ENCODE data around the gene ACSL6. TPM values are rescaled to one million over a fixed set of nuclear protein-coding genes. Genes with fewer than 3 reads are reported as not detected.

Gene ACSL6
- total RNA-seq, 1 experiment from 2014 or later = 1.4 TPM

- intact Hi-C loops (cut with micrococcal nuclease; ENCODE audit: unreplicated experiment) = loop anchor here (2.0 kb wide), 1 partner anchor 49 kb away; no protein-coding TSS in a partner anchor
- BruUV-seq (replicated peaks) = no TSS peak
- Mint-ChIP-seq H3K27me3 (ENCODE audit: insufficient read depth, unreplicated experiment) (peaks cover 15% of the 10 kb centered on the region), H3K27ac (ENCODE audit: unreplicated experiment) (no peak overlapping the region), H3K4me1 (ENCODE audit: low read depth, unreplicated experiment) (no peaks in the 10 kb centered on the region), H3K9me3 (ENCODE audit: unreplicated experiment) (no peaks in the 10 kb centered on the region), H3K4me3 (ENCODE audit: unreplicated experiment) (no peak overlapping the region), H3K36me3 (ENCODE audit: insufficient read depth, unreplicated experiment) (no peaks in the 10 kb centered on the region)
- H3K4me3 ChIP-seq (ENCODE audit: low read depth, low read length) = no peak overlapping the region
- no peak for TF ChIP-seq CTCF (IDR thresholded peaks at IDR 0.05; ENCODE audit: insufficient read depth in 1 of 2, low read depth in 1 of 2, low read length in 1 of 2, severe bottlenecking in 1 of 2, unreplicated experiment in 1 of 2)
- peak in 1 of 2 experiments; percentile 12 for DNase-seq
- H3K27me3 ChIP-seq (replicated peaks; ENCODE audit: control insufficient read depth, insufficient read depth, low read length) = no peaks in the 10 kb centered on the region; the same call in none of the 2 replicates
- no peaks in the 10 kb centered on the region for H3K9me3 ChIP-seq
- H3K4me1 ChIP-seq = no peaks in the 10 kb centered on the region
- ChIA-PET CTCF (interaction anchor here (0.5 kb wide), 1 partner anchor 48 kb away, joined by 12 read pairs; no protein-coding TSS in a partner anchor), POLR2A (no interaction called here)
- H3K36me3 ChIP-seq (ENCODE audit: control insufficient read depth, insufficient read depth, low read length) = no peaks in the 10 kb centered on the region
Observed at GRCh38 chr5:132013711-132014110, 2.3 kb upstream of the ACSL6 start.

- Histone ChIP-seq H3K36me3 (ENCODE audit: control insufficient read depth, insufficient read depth, low read length) (no peaks in the 10 kb centered on the region), H3K9me3 (no peaks in the 10 kb centered on the region), H3K4me3 (ENCODE audit: low read depth, low read length) (no peak overlapping the region), H3K27me3 (replicated peaks; ENCODE audit: control insufficient read depth, insufficient read depth, low read length) (no peaks in the 10 kb centered on the region; the same call in none of the 2 replicates), H3K4me1 (no peaks in the 10 kb centered on the region)
- peak in 1 of 2 experiments; percentile 5 for DNase-seq
- no peaks in the 10 kb centered on the region for H3K36me3 Mint-ChIP-seq (ENCODE audit: insufficient read depth, unreplicated experiment)
- H3K4me1 Mint-ChIP-seq (ENCODE audit: low read depth, unreplicated experiment) = no peaks in the 10 kb centered on the region
- no peak for TF ChIP-seq CTCF (IDR thresholded peaks at IDR 0.05; ENCODE audit: insufficient read depth in 1 of 2, low read depth in 1 of 2, low read length in 1 of 2, severe bottlenecking in 1 of 2, unreplicated experiment in 1 of 2)
- no peaks in the 10 kb centered on the region for H3K9me3 Mint-ChIP-seq (ENCODE audit: unreplicated experiment)
- H3K27me3 Mint-ChIP-seq (ENCODE audit: insufficient read depth, unreplicated experiment) = peaks cover 15% of the 10 kb centered on the region
- no peak overlapping the region for H3K4me3 Mint-ChIP-seq (ENCODE audit: unreplicated experiment)
- ChIA-PET CTCF (interaction anchor here (0.5 kb wide), 1 partner anchor 49 kb away, joined by 12 read pairs; no protein-coding TSS in a partner anchor), POLR2A (no interaction called here)
- no peak overlapping the region for H3K27ac Mint-ChIP-seq (ENCODE audit: unreplicated experiment)
- no TSS peak for BruUV-seq (replicated peaks)
- intact Hi-C loops (cut with micrococcal nuclease; ENCODE audit: unreplicated experiment) = loop anchor here (2.0 kb wide), 1 partner anchor 50 kb away; no protein-coding TSS in a partner anchor
Observed at GRCh38 chr5:132013006-132013689, 1.7 kb upstream of the ACSL6 start.

- Mint-ChIP-seq H3K4me1 (ENCODE audit: low read depth, unreplicated experiment) (no peaks in the 10 kb centered on the region), H3K36me3 (ENCODE audit: insufficient read depth, unreplicated experiment) (no peaks in the 10 kb centered on the region), H3K27me3 (ENCODE audit: insufficient read depth, unreplicated experiment) (peaks cover 10% of the 10 kb centered on the region), H3K9me3 (ENCODE audit: unreplicated experiment) (no peaks in the 10 kb centered on the region), H3K4me3 (ENCODE audit: unreplicated experiment) (peak overlapping the region; percentile 63), H3K27ac (ENCODE audit: unreplicated experiment) (no peak overlapping the region)
- CTCF ChIA-PET = no interaction called here
- POLR2A ChIA-PET = interaction anchor here (0.6 kb wide), 1 partner anchor 215 kb away, joined by 3 read pairs; no protein-coding TSS in a partner anchor
- H3K27me3 ChIP-seq (replicated peaks; ENCODE audit: control insufficient read depth, insufficient read depth, low read length) = no peaks in the 10 kb centered on the region; the same call in none of the 2 replicates
- peak overlapping the region; percentile 55 for H3K4me3 ChIP-seq (ENCODE audit: low read depth, low read length)
- no peaks in the 10 kb centered on the region for H3K9me3 ChIP-seq
- H3K36me3 ChIP-seq (ENCODE audit: control insufficient read depth, insufficient read depth, low read length) = no peaks in the 10 kb centered on the region
- DNase-seq = peak; percentile 73 to 80
- no peak for TF ChIP-seq CTCF (IDR thresholded peaks at IDR 0.05; ENCODE audit: insufficient read depth in 1 of 2, low read depth in 1 of 2, low read length in 1 of 2, severe bottlenecking in 1 of 2, unreplicated experiment in 1 of 2)
- no TSS peak for BruUV-seq (replicated peaks)
- no peaks in the 10 kb centered on the region for H3K4me1 ChIP-seq
- intact Hi-C loops (cut with micrococcal nuclease; ENCODE audit: unreplicated experiment) = loop anchor here (2.0 kb wide), 1 partner anchor 50 kb away; no protein-coding TSS in a partner anchor
Observed at GRCh38 chr5:132012371-132013005, 1.0 kb upstream of the ACSL6 start.
